Activated T-cell treated with anti-CD3 and anti-CD28 coated beads for 1 hour (primary cell): Measurements from ENCODE around the gene ZBTB8B.
"Not testable (repeated sequence)": the region's sequence is repeated elsewhere in the genome, so short reads cannot be mapped to it uniquely, and the experiment has no call there.

Experiments used
- DNase-seq: peaks from one replicate; pipeline ENCODE4 v3.0.0-alpha.2; 2020; ENCODE audit warnings: low read depth

ZBTB8B gene

DNA sequence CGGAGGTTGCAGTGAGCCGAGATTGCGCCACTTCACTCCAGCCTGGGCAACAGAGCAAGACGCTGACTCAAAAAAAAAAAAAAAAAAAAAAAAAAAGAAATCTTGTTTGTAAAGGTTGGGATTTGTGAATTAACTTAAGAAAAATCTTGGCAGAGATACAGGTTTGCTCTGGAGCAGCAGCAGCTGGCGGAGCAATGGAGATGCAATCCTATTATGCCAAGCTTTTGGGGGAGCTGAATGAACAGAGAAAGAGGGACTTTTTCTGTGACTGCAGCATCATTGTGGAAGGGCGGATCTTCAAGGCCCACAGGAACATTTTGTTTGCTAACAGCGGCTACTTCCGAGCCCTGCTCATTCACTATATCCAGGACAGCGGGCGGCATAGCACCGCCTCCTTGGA, 5.6 kb downstream of the ZBTB8B start:
- no peak for DNase-seq

DNA sequence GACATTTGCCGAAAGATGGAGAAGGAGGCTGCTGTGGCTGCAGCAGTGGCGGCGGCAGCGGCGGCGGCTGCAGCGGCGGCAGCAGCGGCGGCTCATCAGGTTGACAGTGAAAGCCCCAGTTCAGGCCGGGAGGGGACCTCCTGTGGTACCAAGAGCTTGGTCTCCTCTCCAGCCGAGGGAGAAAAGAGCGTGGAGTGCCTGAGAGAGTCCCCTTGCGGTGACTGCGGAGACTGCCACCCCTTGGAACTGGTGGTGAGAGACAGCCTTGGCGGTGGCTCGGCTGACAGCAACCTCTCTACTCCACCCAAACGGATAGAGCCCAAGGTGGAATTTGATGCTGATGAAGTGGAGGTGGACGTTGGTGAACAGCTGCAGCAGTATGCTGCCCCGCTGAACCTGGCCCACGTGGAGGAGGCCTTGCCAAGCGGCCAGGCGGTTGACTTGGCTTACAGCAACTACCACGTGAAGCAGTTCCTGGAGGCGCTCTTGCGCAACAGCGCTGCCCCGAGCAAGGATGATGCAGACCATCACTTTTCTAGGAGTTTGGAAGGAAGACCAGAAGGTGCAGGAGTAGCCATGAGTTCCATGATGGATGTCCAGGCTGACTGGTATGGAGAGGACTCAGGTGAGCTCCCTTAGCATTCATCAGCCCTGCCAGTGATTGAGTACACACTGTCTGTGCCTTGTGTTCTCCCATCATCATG, 6.3 kb downstream of the ZBTB8B start:
- DNase-seq: no peak

- no peak for DNase-seq
Observed at GRCh38 chr1:32471695-32472362, 7.0 kb downstream of the ZBTB8B start.

DNA sequence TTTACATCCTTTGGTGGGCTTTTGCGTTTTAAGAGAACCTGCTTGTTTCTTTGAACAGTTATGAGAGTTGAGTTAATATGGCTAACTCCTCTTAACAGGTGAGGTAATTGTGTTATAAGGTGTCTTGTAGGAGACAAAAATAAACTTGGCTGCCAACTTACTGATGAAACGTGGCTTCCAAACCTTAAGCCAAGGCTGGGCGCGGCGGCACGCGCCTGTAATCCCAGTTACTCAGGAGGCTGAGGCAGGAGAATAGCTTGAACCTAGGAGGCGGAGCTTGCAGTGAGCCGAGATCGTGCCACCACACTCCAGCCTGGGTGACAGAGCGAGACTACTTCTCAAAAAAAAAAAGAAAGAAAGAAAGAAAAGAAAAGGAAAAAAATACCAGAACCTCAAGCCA, 8.1 kb downstream of the ZBTB8B start:
- not testable (repeated sequence) for DNase-seq

- DNase-seq: no peak
Observed at GRCh38 chr1:32474954-32475353, 10.1 kb downstream of the ZBTB8B start.

DNA sequence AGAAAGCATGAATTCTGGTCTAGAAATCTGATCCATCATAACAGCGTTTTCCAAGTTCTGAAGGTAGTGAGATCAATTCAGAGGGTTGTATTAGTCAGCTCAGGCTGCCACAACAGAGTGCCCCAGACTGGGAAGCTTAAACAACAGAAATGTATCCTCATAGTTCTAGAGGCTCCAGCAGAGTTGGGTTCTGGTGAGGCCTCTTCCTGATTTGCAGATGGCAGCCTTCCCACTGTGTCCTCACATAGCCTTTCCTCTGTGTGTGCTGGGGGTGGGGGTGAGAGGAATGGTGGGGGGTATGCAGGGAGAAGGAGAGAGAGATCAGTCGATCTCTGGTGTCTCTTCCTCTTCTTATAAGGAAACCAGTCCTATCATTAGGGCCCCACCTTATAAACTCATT, 15.1 kb downstream of the ZBTB8B start:
- no peak for DNase-seq

- no peak for DNase-seq
Observed at GRCh38 chr1:32480761-32481160, 15.9 kb downstream of the ZBTB8B start.

DNA sequence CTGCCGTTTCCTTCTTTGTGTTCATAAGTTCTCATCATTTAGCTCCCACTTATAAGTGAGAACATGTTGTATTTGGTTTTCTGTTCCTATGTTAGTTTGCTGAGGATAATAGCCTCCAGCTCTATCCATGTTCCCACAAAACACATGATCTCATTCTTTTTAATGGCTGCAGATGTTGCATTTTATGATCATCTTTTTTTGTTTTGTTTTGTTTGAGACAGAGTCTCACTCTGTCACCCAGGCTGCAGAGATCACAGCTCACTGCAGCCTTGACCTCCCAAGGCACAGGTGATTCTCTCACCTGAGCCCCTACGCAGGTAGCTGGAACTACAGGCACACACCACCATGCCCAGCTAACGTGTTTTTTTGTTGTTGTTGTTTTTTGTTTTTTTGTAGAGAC, 16.9 kb downstream of the ZBTB8B start:
- DNase-seq: not testable (repeated sequence)

GRCh38 chr1:32485554-32486255, 20.8 kb downstream of the ZBTB8B start:
- DNase-seq: no peak

DNA sequence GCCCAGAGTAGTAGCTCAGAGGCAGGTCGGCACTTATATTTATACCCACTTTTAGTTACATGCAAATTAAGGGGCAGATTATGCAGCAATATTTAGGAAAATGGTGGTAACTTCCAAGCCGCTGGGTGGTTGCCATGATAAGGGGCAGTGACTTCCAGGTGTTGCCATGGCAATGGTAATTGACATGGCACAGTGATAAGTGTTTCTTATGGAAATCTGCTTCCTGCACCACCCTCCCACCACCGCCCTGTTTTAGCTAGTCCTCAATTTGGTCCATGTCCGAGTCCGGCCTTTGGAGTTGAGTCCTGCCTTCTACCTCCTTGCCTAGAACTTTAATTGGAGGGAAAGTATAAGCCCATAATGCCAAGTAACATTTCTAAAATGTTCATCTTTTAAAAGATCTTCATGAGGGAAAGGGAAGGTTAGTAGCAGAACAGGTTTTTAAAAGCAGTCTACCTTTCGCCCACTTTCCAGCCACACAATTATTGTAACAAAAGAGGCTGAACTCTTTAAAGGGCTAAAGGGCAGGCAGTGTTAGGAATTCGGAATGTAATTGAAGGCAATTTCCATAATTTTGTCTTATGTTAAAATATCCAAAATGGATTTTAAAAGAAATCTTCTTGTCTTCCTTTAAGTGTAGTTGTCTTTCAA, 21.7 kb downstream of the ZBTB8B start:
- DNase-seq: no peak

DNA sequence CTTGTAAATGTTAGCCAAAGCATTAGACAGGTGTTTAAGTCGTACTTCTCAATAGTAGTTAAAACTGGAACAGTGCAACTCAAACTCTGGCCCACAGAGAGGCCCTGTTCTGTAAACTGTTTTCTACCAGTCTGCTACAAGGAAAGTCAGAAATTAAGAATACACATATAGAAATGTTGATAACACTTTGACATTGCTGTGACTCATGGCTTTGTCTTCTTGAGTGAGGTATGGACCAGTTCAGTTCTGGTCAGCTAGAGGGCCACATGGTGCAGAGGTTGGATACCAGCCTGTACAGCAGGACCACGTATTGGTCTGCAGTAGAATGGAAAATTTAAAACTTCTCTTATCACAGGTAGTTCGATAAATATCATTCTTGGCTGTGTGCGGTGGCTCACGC, 22.3 kb downstream of the ZBTB8B start:
- DNase-seq: no peak

DNA sequence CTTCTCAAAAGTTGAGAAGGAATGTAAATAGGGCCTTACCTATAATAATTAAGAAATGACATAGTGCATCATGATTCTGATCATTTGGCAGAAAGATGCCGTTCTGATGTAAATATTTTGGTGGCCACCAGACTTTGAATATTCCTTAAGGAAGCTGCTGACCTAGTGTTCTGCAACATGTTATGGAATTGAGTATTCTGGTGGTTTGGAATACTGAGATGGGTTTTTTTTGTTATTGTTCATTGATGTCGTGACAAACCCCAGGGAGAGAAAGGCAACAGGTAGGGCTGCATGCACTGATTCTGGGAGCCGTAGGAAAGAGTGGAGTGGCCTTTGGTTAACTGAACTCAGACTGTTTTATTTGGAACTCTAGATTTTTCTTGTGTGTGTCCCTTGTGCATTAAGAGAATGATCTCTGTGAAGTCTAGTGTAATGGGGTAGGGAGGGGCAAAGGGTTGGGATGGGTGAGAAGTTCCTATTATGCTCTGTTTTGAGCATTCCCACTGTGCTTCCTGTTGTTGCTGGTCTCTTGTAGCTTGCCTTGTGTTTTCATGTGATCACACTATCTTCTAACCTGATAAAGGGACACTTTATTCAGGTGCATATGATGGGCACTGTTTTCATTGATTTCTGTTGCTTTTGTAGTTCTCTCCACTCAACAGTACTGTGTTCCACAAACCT, 25.0 kb downstream of the ZBTB8B start:
- no peak for DNase-seq

DNA sequence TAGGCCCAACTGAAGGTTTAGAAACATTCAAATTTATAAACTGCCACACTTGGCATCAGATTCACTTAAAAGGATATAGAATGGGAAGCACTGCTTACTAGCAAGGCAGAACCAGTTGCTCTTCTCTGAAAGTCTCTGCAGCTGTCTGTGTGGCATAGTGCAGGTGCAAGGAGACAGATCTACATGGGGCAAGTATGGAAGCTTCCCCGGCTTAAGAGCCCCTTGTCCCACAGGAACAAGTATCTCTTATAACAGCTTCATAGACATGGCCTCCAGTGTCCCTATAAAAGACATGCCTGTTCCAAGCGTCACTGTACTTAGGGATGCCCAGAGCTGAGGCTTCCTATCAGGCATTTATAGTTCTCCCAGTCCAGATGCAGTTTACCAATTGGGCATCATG, 26.5 kb downstream of the ZBTB8B start:
- DNase-seq: no peak

- DNase-seq: no peak
Observed at GRCh38 chr1:32494196-32494595, 29.3 kb downstream of the ZBTB8B start.

DNA sequence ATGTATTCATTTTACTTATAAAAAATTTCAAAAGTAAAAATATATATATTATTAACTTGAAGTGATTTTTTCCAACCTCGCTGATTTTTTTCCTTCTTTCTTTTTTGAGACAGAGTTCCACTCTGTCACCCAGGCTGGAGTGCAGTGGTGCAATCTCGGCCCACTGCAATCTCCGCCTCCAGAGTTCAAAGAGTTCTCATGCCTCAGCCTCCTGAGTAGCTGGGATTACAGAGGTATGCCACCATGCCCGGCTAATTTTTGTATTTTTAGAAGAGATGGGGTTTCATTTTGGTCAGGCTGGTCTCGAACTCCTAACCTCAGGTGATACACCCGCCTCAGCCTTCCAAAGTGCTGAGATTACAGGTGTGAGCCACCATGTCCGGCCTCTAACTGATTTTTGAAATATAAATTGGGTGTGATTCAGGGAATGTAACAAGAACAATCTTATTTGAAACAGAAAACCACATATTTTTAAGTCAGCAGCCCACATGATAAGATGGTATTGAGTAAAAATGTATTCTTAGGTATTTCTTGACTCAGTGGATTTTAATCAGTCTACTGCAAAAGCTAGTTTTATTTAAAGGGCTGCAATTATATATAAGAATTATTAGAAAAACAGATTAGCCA, 30.0 kb downstream of the ZBTB8B start:
- no peak for DNase-seq

- DNase-seq: no peak
Observed at GRCh38 chr1:32496127-32496526, 31.3 kb downstream of the ZBTB8B start.

GRCh38 chr1:32498751-32499150, 33.9 kb downstream of the ZBTB8B start:
- no peak for DNase-seq

- DNase-seq: no peak
Observed at GRCh38 chr1:32500387-32501209, 35.7 kb downstream of the ZBTB8B start.

- no peak for DNase-seq
Observed at GRCh38 chr1:32501865-32502264, 37.0 kb downstream of the ZBTB8B start.

DNA sequence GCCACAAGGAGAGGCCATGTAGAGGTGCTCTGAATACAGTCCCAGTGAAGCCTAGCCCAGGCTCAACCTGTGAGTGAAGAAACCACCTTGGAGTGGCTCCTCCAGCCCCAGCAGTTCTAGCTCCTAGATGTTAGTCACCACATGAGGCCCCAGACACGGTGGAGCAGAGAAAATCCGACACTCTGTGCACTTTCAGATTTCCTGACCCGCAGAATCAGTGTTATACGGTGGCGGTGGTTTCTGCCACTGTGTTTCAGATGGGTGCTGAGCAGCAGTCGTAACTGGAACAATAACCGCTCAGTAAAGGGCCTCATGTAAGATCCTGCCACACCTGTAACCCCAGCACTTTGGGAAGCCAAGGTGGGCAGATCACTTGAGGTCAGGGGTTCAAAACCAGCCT, 38.3 kb downstream of the ZBTB8B start:
- DNase-seq: no peak

DNA sequence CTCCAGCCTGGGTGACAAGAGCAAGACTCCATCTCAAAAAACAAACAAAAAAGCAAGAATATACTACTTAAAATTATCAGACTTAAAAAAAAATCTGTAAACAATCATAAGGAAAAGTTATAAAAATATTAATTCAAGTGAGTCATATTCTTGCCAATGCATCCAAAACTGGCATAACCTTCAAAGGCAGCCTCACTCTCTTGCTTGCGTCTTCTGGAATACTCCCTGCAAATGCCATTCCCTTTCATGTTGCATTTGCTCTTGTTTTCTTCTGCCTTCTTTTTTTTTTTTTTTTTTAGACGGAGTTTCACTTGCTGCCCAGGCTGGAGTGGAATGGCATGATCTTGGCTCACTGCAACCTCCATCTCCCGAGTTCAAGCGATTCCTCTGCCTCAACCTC, 42.1 kb downstream of the ZBTB8B start:
- no peak for DNase-seq
